ENCODE measurements around the gene FMNL2. TPM values are rescaled to one million over a fixed set of nuclear protein-coding genes. Genes with fewer than 3 reads are reported as not detected.

The FMNL2 gene
- total RNA-seq, 3 donors from 2014 or later (not counting 1 experiment from before 2014, with no cell fraction given), result 0.34 to 3.0 (median 0.78) TPM

GRCh38 chr2:152508446-152508845 lies 173.5 kb downstream of the FMNL2 start:
- H3K4me3 Mint-ChIP-seq, result no peak overlapping the region
- Histone ChIP-seq H3K36me3 (ENCODE audit: control insufficient read depth, insufficient read depth, low read length) (no peaks in the 10 kb centered on the region), H3K27ac (ENCODE audit: low read length) (no peak overlapping the region), H3K27me3 (ENCODE audit: control insufficient read depth, insufficient read depth, low read length) (no peaks in the 10 kb centered on the region), H3K4me3 (ENCODE audit: low read length) (no peak overlapping the region), H3K4me1 (ENCODE audit: control insufficient read depth, insufficient read depth, low read length) (no peaks in the 10 kb centered on the region), H3K9me3 (ENCODE audit: control insufficient read depth, insufficient read depth, low read length) (no peaks in the 10 kb centered on the region)
- H3K4me1 Mint-ChIP-seq, result no peaks in the 10 kb centered on the region
- H3K27me3 Mint-ChIP-seq (ENCODE audit: low read depth in 2 of 2), result peaks cover 0 to 4% of the 10 kb centered on the region in 2 donors
- no peak for ATAC-seq
- no peaks in the 10 kb centered on the region for H3K36me3 Mint-ChIP-seq
- no peak overlapping the region for H3K27ac Mint-ChIP-seq
- intact Hi-C loops (cut with micrococcal nuclease), result no loop called here
- no peaks in the 10 kb centered on the region for H3K9me3 Mint-ChIP-seq
- TF ChIP-seq CTCF (IDR thresholded peaks at IDR 0.05), result no peak
- no peak for DNase-seq
- 65% methylated on average over 4 of the region's 4 CpGs for WGBS (ENCODE audit: insufficient coverage)

GRCh38 chr2:152509772-152510491 lies 175.0 kb downstream of the FMNL2 start:
- Mint-ChIP-seq H3K27ac (no peak overlapping the region), H3K36me3 (no peaks in the 10 kb centered on the region), H3K4me3 (no peak overlapping the region), H3K27me3 (ENCODE audit: low read depth in 2 of 2) (peaks cover 0 to 4% of the 10 kb centered on the region in 2 donors), H3K9me3 (no peaks in the 10 kb centered on the region), H3K4me1 (no peaks in the 10 kb centered on the region)
- H3K36me3 ChIP-seq (ENCODE audit: control insufficient read depth, insufficient read depth, low read length), result no peaks in the 10 kb centered on the region
- H3K4me3 ChIP-seq (ENCODE audit: low read length), result no peak overlapping the region
- no peaks in the 10 kb centered on the region for H3K9me3 ChIP-seq (ENCODE audit: control insufficient read depth, insufficient read depth, low read length)
- intact Hi-C loops (cut with micrococcal nuclease), result no loop called here
- H3K4me1 ChIP-seq (ENCODE audit: control insufficient read depth, insufficient read depth, low read length), result no peaks in the 10 kb centered on the region
- H3K27me3 ChIP-seq (ENCODE audit: control insufficient read depth, insufficient read depth, low read length), result no peaks in the 10 kb centered on the region
- no peak for TF ChIP-seq CTCF (IDR thresholded peaks at IDR 0.05)
- no peak for ATAC-seq
- 88% methylated on average over 1 of the region's 3 CpGs for WGBS (ENCODE audit: insufficient coverage)
- DNase-seq, result no peak
- H3K27ac ChIP-seq (ENCODE audit: low read length), result no peak overlapping the region

- intact Hi-C loops (cut with micrococcal nuclease), result no loop called here
- Histone ChIP-seq H3K9me3 (ENCODE audit: control insufficient read depth, insufficient read depth, low read length) (no peaks in the 10 kb centered on the region), H3K27ac (ENCODE audit: low read length) (no peak overlapping the region), H3K4me1 (ENCODE audit: control insufficient read depth, insufficient read depth, low read length) (no peaks in the 10 kb centered on the region), H3K36me3 (ENCODE audit: control insufficient read depth, insufficient read depth, low read length) (no peaks in the 10 kb centered on the region), H3K4me3 (ENCODE audit: low read length) (no peak overlapping the region), H3K27me3 (ENCODE audit: control insufficient read depth, insufficient read depth, low read length) (no peaks in the 10 kb centered on the region)
- TF ChIP-seq CTCF (IDR thresholded peaks at IDR 0.05), result no peak
- DNase-seq (no peak), ATAC-seq (no peak)
- no peak overlapping the region for H3K27ac Mint-ChIP-seq
- 90% methylated on average over 5 of the region's 5 CpGs for WGBS (ENCODE audit: insufficient coverage)
- no peaks in the 10 kb centered on the region for H3K36me3 Mint-ChIP-seq
- H3K4me1 Mint-ChIP-seq, result no peaks in the 10 kb centered on the region
- no peaks in the 10 kb centered on the region for H3K9me3 Mint-ChIP-seq
- H3K27me3 Mint-ChIP-seq (ENCODE audit: low read depth in 2 of 2), result peaks cover 0 to 4% of the 10 kb centered on the region in 2 donors
- H3K4me3 Mint-ChIP-seq, result no peak overlapping the region
These were observed 175.6 kb downstream of the FMNL2 start for GRCh38 chr2:152510621-152511020.

- Histone ChIP-seq H3K9me3 (ENCODE audit: control insufficient read depth, insufficient read depth, low read length) (no peaks in the 10 kb centered on the region), H3K36me3 (ENCODE audit: control insufficient read depth, insufficient read depth, low read length) (no peaks in the 10 kb centered on the region), H3K4me3 (ENCODE audit: low read length) (no peak overlapping the region), H3K27me3 (ENCODE audit: control insufficient read depth, insufficient read depth, low read length) (no peaks in the 10 kb centered on the region), H3K4me1 (ENCODE audit: control insufficient read depth, insufficient read depth, low read length) (no peaks in the 10 kb centered on the region), H3K27ac (ENCODE audit: low read length) (no peak overlapping the region)
- no peaks in the 10 kb centered on the region for H3K36me3 Mint-ChIP-seq
- 88% methylated on average over 2 of the region's 2 CpGs for WGBS (ENCODE audit: insufficient coverage)
- H3K4me1 Mint-ChIP-seq, result no peaks in the 10 kb centered on the region
- no peak overlapping the region for H3K4me3 Mint-ChIP-seq
- no peak for ATAC-seq
- H3K9me3 Mint-ChIP-seq, result no peaks in the 10 kb centered on the region
- no peak overlapping the region for H3K27ac Mint-ChIP-seq
- no peak for DNase-seq
- TF ChIP-seq CTCF (IDR thresholded peaks at IDR 0.05), result no peak
- intact Hi-C loops (cut with micrococcal nuclease), result no loop called here
- H3K27me3 Mint-ChIP-seq (ENCODE audit: low read depth in 2 of 2), result peaks cover 0 to 4% of the 10 kb centered on the region in 2 donors
These were observed 177.0 kb downstream of the FMNL2 start for GRCh38 chr2:152511981-152512380.

All from natural killer cell (primary cell).